Erythroblast (primary cell): ENCODE data around the gene ENOX2.

Source experiments
- GATA1 ChIP-seq: IDR thresholded peaks from 2 replicates; pipeline ENCODE4 v1.6.1; 2011; ENCODE audit warnings: low read depth, mild to moderate bottlenecking, control low read depth, low read length, moderate library complexity
- POLR2A ChIP-seq: IDR thresholded peaks from 2 replicates; pipeline ENCODE4 v1.6.1; 2011; ENCODE audit warnings: mild to moderate bottlenecking, low read length

DNA sequence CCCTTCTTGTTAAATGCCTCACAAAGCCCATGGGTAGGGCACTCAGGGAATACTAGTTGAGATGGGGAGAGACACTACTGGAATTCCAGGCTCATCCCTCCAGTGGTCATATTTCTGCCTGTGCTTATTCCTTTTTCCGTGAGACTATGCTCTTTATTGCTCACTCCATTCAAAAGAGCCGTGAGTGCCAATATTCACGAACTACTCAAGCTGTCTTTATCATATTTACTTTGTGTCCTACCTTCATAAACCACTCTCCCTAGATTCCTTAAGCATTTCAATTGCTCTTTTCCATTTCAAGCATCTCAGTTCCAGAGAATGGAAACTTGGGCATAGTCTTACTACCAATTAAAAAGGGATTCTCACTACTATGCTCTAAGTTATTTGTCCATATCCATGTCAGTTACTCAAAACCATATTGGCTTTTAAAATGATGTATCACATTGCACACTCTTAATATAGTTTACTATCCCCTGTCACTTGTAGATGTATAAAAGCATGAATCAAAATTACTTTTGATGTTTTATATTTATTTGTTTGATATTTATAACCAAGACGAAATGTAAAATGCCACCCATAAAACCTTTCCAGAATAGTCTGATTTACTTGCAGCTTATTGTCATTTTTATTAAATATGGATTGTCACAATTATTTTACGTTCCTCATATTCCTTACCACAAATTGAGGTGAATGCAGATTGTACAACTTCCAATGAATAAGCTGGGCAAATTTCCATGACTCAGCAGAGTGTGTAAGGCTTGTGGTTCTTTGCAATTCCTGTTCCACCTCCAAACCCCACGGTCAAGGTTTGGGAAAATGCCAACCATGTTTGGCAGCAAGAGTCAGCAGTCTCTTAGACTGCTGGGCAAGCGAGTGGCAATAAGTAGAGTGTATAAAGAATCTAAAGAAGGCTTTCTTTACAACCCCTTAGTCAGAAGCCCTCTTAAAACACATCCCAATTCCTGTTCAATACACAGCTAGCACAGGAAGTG, 24.4 kb downstream of the ENOX2 start:
- TF ChIP-seq POLR2A, result no peak
- no peak for TF ChIP-seq GATA1
